HCT116 (cell line): ENCODE measurements around the gene FBXL2.

Experiments used
- CTCF ChIP-seq, 3 experiments: fragments of 200-600 bp in 1 of 3; sonication (generic) in 1 of 3; IDR thresholded peaks in 2 of 3; conservative IDR thresholded peaks in 1 of 3; 2 replicates each; pipeline ENCODE4 v1.5.1; 2012 to 2017; ENCODE audit warnings: low read depth in 2 of 3, low read length in 2 of 3, antibody characterized with exemption in 1 of 3, borderline replicate concordance in 1 of 3, control low read depth in 1 of 3, mild to moderate bottlenecking in 1 of 3, mixed read lengths in 1 of 3, mixed run types in 1 of 3, moderate library complexity in 1 of 3; ENCODE audit not compliant: insufficient read depth in 1 of 3
- RAD21 ChIP-seq: IDR thresholded peaks from 2 replicates; pipeline ENCODE4 v1.6.1; 2012; ENCODE audit warnings: low read depth, mild to moderate bottlenecking
- SP1 ChIP-seq: IDR thresholded peaks from 2 replicates; pipeline ENCODE4 v1.6.1; 2012; ENCODE audit warnings: low read depth
- TF ChIP-seq, protein P1 (sequence below): IDR thresholded peaks from 2 replicates; pipeline ENCODE4 v1.6.1; 2012

DNA sequence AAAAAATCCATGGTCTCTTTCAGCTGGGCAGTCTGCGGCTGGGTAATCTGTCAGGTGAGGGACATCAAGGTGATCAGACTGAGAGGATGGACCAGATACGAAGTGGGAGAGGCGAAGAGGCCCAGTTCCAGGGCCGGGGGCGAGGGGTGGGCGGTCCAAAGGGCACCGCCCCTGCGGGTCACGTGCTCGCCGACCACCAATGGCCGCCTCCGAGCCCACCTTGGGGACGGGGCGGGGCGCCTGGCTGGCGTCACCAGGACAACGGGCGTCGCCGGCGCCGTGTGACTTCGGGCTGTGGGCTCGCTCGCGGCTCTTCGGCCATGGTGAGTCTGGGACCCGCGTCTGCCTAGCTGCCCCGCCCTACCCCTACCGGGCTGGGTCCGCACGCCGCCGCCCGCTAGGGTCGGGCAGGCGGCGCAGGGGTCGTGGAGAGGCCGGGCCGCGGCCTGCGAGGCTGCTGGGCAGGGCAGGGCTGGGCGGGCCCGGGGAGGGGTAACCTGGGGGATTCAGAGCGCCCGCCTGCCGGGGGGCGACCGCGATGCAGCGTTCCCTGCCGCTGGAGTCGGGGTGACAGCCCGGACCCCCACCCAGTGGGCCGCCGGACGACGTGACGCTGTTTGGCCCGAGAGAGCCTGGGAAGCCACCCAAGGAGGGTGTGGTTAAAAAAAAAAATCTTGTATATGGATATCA lies at the start of gene FBXL2:
- TF ChIP-seq CTCF (IDR thresholded peaks at IDR 0.05 in 2 of 3, conservative IDR thresholded peaks at IDR 0.05 in 1 of 3; ENCODE audit: borderline replicate concordance in 1 of 3, insufficient read depth in 1 of 3, low read depth in 2 of 3, low read length in 2 of 3) (no peak), SP1 (peak; percentile 53; the same call in 1 of the 2 replicates), RAD21 (no peak)
- TF ChIP-seq, protein P1, sequence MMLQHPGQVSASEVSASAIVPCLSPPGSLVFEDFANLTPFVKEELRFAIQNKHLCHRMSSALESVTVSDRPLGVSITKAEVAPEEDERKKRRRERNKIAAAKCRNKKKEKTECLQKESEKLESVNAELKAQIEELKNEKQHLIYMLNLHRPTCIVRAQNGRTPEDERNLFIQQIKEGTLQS = no peak
